NCI-H2227 (cell line): ENCODE measurements around the gene CSNK1G2.
"Not testable (repeated sequence)": the region's sequence is repeated elsewhere in the genome, so short reads cannot be mapped to it uniquely, and the experiment has no call there.

Experiments used
- DNase-seq: peaks from one replicate; lab custom pipeline; 2025; ENCODE audit not compliant: unreplicated experiment; lab: John Stamatoyannopoulos, UW

Gene CSNK1G2

GRCh38 chr19:1986357-1987162, 45.6 kb downstream of the CSNK1G2 start:
- no peak for DNase-seq

- no peak for DNase-seq
Measured at GRCh38 chr19:1987197-1988187, 46.5 kb downstream of the CSNK1G2 start.

DNA sequence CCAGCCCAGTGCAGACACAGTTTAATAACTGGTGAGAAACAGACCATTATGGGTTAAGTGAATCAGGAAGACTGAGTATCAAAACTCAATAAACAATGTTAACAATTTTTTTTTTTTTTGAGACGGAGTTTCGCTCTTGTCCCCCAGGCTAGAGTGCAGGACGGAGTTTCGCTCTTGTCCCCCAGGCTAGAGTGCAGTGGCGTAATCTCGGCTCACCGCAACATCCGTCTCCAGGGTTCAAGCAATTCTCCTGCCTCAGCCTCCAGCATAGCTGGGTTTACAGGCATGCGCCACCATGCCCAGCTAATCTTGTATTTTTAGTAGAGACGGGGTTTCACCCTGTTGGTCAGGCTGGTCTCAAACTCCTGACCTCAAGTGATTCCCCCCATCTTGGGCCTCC, 47.5 kb downstream of the CSNK1G2 start:
- DNase-seq: not testable (repeated sequence)

DNA sequence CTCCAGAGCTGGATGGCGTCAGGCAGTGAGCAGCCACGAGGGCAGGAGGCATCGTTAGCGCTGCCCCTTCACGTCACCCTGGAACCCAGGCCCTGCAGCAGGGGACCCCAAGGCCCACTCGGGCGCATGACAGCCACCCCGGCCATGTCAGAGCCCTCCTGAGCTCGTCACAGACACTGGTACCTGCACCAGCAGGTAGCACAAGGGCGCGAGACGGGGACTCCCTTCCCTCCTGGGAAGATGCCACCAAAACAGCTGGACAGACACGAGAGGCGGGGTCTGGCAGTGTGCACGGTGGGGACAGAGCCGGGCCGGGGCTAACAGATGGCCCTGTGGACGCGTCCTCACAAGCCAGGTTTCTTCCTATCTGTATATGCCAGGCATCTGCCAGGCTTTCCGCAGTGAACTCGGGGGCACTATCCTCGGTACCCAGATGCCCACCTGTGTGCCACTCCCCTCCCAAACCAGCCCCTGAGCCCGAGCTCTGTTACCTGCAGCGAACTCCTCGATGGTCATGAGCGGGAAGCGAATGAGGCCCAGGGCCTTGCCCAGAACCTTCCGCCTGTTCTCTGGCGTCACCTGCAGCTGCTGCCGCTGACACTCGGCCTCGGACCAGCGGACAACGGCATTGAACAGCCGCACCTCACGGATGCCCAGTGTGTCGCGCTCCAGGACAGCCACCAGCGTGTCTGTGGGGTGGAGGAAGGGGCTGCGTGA, 48.7 kb downstream of the CSNK1G2 start:
- no peak for DNase-seq

- DNase-seq: no peak
Measured at GRCh38 chr19:1990230-1991017, 49.5 kb downstream of the CSNK1G2 start.

- no peak for DNase-seq
Measured at GRCh38 chr19:1991018-1991913, 50.3 kb downstream of the CSNK1G2 start.

DNA sequence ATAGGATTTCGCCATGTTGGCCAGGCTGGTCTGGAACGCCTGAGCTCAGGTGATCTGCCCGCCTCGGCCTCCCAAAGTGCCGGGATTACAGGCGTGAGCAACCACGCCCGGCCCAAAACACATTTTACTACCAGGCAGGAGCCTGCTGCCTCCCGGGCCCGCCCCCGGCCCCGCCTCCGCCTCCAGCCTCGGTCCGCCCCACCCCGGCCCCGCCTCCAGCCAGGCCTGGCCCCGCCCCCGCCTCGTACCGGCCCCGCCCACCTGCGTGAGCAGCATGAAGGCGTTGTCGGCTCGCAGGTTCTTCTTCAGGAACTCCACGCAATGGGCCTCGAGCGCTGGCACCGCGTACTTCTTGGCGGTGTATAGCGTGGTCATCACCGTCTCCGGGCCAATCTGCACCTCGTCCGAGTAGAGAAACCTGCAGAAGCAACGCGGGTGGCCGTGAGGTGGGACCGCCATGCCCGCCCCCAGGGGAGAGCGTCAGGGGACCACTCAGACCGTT, 51.8 kb downstream of the CSNK1G2 start:
- DNase-seq: no peak

DNA sequence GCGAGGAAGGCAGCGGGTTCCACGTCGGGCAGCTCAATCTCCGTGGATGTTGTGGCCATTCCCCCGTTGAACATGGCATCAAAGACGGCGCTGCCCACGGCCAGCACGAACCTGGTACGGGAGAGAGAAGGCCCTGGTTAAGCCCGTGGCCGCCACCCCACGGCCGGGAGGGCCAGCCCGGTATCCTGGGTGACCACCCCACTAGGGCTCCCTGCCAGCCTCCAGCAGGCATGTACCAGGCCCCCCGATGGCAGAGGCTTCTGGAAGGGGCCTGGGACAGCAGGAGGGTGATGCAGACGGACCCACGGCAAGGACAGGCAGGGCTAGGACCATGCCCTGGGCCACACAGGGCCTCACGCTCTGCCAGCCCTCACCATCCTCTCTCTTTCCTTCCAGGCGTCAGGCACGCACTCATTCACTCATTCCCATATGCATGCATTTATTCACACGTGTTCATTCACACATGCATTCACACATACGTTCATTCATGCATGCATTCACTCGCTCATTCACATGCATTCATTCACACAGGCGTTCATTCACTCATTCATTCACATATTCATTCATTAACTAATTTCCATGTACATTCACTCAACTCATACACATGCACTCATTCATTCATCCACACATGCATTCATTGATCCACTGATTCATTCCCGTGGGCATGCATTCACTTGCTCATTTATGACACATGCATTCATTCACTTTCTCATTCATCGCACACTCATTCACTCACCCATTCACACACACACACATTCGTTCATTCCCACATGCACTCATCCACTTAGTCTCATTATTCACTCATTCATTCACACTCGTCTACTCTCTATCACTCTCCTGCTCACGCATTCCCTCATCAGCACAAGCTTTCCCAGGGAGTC, 56.6 kb downstream of the CSNK1G2 start:
- no peak for DNase-seq

DNA sequence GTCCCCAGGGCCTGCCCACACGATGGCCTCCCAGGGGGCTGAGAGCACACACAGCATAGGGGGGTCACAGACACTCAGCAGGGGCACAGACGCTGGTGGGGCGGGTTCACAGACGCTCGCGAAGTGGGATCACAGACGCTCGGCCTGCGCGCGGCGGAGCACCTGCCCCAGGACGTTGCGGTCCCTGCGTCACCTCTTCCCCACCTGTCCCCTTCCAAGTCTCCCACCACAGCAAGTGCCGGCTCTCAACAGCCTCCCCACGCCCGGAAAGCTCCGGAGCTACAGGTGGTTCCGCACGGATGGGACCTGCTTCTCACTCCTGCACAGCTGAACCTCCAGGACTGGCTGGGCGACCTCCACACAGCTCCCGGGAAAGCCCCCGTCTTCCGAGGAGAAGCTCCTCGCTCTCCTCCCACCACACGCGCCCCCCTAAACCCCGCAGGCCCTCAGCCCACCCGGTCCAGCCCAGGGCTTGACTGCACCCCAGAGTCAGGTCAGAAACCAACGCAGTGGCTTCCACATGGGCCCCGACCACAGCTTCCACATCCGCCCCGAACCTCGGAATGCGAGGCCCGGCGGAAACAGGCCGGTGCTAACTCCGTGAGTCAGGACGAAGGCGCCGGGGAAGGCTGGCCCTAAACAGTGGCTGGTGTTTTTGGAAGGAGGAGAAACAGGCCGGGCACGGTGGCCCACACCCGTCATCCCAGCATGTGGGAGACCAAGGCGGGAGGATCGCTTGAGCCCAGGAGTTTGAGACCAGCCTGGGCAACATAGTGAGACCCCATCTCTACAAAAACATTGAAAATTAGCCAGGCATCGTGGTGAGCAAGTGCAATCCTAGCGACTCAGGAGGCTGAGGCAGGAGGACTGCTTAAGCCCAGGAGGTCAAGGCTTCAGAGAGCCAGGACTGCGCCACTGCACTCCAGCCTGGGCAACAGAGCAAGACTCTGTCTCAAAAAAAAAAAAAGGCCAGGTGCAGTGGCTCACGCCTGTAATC, 58.0 kb downstream of the CSNK1G2 start:
- no peak for DNase-seq

GRCh38 chr19:1999856-2000515, 59.0 kb downstream of the CSNK1G2 start:
- no peak for DNase-seq

GRCh38 chr19:2003874-2004273, 62.9 kb downstream of the CSNK1G2 start:
- no peak for DNase-seq

- DNase-seq: no peak
Measured at GRCh38 chr19:2010135-2010668, 69.2 kb downstream of the CSNK1G2 start.

DNA sequence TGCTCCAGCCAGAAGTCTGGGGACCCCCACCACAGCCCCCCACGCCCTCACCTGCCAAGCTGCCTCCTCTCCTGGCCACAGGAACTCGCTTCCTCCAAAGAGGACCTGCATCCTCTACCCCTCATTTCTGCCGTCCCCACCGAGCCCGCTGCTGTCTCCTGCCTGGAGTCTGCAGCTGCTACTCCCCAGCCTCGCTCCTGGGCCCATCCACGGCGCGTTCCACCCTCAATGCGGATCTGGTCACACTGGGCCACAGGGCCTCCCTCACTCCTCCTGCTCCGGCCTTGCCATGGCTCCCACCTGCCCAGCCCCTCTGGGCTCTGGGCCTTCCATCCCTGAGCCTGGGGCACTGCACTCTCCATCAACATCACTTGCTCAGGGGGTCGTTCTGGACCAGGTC, 70.2 kb downstream of the CSNK1G2 start:
- no peak for DNase-seq

- DNase-seq: no peak
Measured at GRCh38 chr19:2012941-2013682, 72.1 kb downstream of the CSNK1G2 start.

- no peak for DNase-seq
Measured at GRCh38 chr19:2013683-2013961, 72.7 kb downstream of the CSNK1G2 start.

GRCh38 chr19:2014131-2014571, 73.2 kb downstream of the CSNK1G2 start:
- DNase-seq: no peak
